Activated CD8-positive, alpha-beta memory T cell treated with anti-CD3 and anti-CD28 coated beads for 36 hours (primary cell): ENCODE measurements around the gene RASL12. TPM values are rescaled to one million over a fixed set of nuclear protein-coding genes. Genes with fewer than 3 reads are reported as not detected.
"Not testable (repeated sequence)": the region's sequence is repeated elsewhere in the genome, so short reads cannot be mapped to it uniquely, and the experiment has no call there.

Experiments
- CTCF ChIA-PET: fragments of 350-600 bp; sonication (Branson Sonifier 250); formaldehyde crosslinking; loops from one replicate; lab custom pipeline; 2021; ENCODE audit warnings: antibody characterized with exemption; lab: Charles Lee
- POLR2A ChIA-PET: fragments of 350-600 bp; sonication (Branson Sonifier 250); formaldehyde crosslinking; loops from one replicate; lab custom pipeline; 2021; ENCODE audit warnings: antibody characterized with exemption; lab: Charles Lee
- total RNA-seq, 2 experiments: library from RNA; stranded (reverse); gene quantifications; one replicate each; pipeline ENCODE4 v1.2.3, GENCODE V29; 2021

Gene RASL12
- total RNA-seq, 2 experiments from 2014 or later: not detected

DNA sequence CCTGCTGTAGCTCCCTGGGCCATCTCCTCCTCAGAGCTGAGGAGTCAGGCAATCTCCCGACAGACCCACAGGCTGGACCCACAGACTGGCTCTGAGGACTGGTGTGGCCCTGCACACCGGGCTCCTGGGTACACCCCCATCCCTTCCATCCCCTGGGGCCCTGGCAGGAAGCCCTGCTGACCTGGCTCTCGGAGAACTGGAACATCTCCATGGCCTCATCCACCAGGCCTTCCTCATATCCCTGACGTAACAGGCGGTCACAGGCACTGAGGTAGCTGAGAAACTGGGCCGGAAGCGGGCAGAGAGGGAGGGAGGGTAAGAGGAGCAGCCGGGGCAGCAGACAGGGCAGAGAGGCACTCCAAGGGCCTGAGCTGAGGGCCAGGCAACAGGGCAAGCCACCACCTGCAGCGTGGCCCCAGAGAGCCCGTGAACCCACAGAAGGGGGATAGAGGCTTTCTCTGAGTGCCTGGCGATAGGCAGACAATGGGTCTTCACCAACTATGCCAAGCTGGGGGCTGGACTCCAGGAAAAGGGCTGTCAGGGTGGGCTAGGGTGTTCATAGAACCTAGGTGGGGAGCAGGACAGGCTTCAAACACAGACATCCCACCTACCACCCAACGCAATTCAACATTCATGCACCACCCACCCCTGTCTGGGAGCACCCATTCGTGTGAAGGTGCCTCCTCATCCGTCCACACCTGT lies 26.7 kb upstream of the RASL12 start:
- POLR2A ChIA-PET: no interaction called here

DNA sequence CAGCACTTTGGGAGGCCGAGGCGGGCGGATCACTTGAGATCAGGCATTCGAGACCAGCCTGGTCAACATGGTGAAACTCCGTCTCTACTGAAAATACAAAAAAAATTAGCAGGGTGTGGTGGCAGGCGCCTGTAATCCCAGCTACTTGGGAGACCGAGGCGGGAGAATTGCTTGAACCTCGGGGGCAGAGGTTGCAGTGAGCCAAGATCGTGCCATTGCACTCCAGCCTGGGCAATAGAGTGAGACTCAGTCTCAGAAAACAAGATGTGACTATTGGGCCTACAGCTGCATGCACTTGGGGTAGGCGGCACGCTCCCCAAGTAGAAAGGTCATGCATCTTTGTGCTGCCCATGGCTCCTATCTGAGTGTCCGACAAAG lies 26.0 kb upstream of the RASL12 start:
- POLR2A ChIA-PET, CTCF ChIA-PET: not testable (repeated sequence)

More for the DNA sequence above, 26.7 kb upstream of the RASL12 start:
- CTCF ChIA-PET: no interaction called here

DNA sequence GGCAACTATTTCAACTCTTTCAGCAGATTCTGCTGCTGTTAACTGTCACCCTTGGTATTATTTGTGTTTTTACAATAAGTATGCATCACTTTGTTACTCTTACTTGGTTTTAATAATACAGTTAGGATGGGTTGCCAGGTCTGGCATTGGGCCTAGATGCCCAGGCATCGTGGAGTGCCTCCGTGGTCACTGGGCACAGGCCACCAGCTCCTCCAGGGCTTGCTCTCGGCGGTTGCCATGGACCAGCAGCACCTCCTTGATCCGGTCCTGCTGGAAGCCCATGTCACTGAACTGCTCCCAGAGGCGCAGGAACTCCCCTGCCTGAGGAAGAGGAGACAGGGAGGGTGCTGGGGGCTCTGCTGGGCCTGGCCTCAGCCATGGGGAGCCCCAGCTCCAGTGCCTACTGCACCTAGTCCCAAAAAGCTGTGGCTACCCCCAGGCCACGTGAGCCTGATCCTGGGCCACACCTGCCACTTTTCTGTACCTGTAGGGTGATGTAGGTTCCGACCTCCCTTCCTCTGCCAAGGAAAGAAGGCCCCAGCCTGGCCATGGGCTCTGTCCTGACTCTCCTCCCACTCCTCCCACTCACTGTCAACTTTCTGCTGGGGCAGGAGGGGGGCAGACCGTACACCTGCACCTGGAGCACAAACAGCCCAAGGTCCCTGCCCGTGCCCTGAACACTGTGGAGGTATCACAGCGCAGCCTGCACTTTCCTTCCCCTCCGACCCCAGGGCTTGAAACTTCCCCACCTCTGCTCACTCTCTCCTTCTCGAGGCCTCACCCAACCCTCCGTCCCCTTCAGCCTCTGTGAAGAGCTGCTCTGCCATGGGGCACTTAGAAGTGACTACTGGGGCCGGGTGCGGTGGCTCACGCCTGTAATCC lies 25.4 kb upstream of the RASL12 start:
- CTCF ChIA-PET: no interaction called here
- POLR2A ChIA-PET: no interaction called here

DNA sequence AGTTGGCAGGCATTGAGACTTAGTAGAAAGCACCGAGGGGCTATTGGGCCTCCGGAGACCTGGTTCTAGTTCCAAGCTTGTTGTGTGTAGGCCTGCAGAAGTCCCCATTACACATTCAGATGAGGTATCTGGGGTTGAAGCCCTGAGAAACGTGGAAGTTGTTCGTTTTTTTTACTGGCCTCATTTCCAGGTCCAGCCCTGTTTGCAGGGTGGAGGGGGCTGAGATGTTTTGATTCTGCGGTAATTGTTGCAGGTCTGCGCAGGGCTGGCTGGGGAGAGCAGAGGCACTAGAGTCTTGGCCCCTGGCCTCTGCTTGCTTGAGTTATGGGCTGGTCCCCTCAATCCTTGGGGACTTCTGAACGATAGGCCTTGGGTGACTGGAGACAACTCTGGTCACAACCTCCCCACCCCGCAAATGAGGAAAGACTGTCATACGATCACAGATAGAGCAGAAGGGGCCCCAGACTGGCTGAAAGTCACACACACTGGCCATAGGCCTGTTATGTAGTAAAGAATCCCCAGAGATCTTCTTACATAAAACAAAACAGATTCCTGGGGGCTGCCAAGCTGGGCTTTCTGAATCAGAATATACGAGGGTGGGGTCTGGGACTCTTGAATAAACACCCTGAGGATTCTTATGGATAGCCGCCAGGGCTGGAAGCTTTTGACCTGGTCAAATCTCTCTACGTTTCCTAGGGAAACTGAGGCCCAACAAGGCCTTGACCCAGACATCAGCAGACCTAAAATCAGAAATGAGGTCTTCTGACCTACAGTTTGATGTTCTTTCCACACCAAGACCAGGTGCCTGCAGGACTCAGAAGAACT lies 24.4 kb upstream of the RASL12 start:
- ChIA-PET CTCF (no interaction called here), POLR2A (no interaction called here)

- POLR2A ChIA-PET: no interaction called here
- CTCF ChIA-PET: no interaction called here
Observed at GRCh38 chr15:65089206-65089824, 21.5 kb upstream of the RASL12 start.

- ChIA-PET CTCF (no interaction called here), POLR2A (no interaction called here)
Observed at GRCh38 chr15:65088643-65089021, 20.8 kb upstream of the RASL12 start.

DNA sequence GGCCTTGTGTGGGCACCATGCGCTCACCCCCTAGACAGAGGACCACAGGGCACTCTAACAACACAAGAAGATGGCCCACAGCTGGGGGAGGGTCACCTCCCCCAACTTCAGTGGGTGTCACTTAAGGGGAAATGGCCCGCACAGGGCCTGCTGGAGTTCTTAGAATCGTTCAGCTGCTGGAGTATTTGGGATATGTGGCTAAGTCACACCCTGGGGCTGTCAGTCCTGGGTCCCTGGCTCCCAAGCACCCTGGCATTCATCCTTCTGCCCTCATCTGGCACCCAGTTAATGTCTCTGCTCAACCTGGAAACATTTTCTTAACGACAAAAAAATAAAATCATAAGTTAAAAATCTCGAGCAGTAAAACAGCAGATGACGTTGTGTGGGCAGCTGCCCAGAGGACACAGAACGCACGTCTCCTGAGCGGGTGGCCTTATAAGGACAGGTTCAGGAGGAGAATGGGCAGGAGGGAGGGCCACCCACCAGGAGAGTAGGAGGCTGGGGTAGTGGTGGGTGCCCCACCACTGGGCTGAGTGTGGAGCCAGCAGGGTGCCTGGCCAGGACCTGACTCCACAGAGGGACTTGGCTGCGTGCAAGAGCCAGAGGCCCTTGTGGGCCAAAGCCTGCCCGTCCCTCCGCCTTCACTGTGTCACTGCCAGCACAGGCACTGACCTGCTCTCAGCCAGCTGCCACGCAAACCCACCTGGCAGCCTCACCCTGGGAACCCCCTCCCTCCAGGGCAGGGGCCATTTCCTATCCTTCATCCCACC lies 20.3 kb upstream of the RASL12 start:
- POLR2A ChIA-PET: no interaction called here
- CTCF ChIA-PET: interaction anchor here (1.3 kb wide), 1 partner anchor 33 kb away, joined by 3 read pairs; no protein-coding TSS in a partner anchor

GRCh38 chr15:65087411-65087810 lies 19.6 kb upstream of the RASL12 start:
- POLR2A ChIA-PET: no interaction called here
- CTCF ChIA-PET: interaction anchor here (0.8 to 1.3 kb wide), 2 partner anchors 11 to 32 kb away, joined by 3 to 6 read pairs; no protein-coding TSS in a partner anchor

DNA sequence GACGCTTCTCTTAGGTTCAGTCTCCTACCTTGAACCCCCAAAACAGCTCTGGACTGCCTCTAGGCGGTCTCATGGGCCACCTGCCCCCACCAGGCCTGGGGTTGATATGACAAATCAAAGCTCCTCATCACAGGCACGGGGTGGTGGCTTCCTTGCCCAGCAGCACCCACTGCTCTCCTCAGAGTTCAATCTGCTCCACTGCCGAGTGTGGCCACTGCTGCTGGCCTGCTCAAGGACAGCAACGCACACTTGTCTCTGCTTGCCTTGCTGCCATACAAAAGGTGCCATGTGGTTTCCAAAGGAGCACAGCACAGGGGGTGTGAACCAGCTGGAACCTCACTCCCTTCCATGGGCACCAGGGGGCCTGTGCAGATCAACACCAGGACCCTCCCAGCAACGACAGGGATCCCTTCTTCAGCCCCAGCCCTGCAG lies 18.9 kb upstream of the RASL12 start:
- ChIA-PET POLR2A (no interaction called here), CTCF (interaction anchor here (0.8 to 1.3 kb wide), 2 partner anchors 11 to 32 kb away, joined by 3 to 6 read pairs; no protein-coding TSS in a partner anchor)

- CTCF ChIA-PET: no interaction called here
- POLR2A ChIA-PET: no interaction called here
Observed at GRCh38 chr15:65085990-65086679, 18.3 kb upstream of the RASL12 start.

GRCh38 chr15:65085207-65085753 lies 17.5 kb upstream of the RASL12 start:
- ChIA-PET CTCF (interaction anchor here (1.2 kb wide), 1 partner anchor 51 kb away, joined by 4 read pairs; no protein-coding TSS in a partner anchor), POLR2A (interaction anchor here (0.6 kb wide), 1 partner anchor 420 kb away, joined by 11 read pairs; no protein-coding TSS in a partner anchor)

GRCh38 chr15:65084500-65085206 lies 16.9 kb upstream of the RASL12 start:
- CTCF ChIA-PET: interaction anchor here (1.2 kb wide), 1 partner anchor 51 kb away, joined by 4 read pairs; no protein-coding TSS in a partner anchor
- POLR2A ChIA-PET: interaction anchor here (0.6 kb wide), 1 partner anchor 420 kb away, joined by 11 read pairs; no protein-coding TSS in a partner anchor

DNA sequence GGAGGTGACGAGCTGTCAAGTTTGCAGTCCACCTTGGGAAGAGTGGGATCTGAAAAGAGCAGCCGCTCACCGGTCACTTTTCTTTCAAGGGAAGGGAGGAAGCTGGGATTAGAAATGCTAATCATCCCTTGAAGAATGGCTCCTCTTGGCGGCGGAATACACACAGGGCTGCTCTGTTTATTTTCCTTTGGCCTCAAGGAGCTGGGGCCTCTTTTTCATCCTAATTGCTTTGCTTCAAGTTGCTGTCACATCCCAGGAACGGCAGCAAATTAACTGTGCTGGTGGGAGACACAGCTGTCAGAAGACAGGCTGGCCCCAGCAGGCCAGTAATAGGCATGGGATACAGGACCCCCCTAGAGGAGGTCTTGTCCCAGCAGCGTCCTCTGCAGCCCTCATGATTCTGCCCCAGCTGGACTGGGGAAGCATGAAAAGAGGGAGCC lies 15.5 kb upstream of the RASL12 start:
- ChIA-PET CTCF (interaction anchor here (1.1 kb wide), 1 partner anchor 183 kb away, joined by 3 read pairs; no protein-coding TSS in a partner anchor), POLR2A (interaction anchor here (0.6 kb wide), 1 partner anchor 71 kb away, joined by 4 read pairs; no protein-coding TSS in a partner anchor)

- POLR2A ChIA-PET: no interaction called here
- CTCF ChIA-PET: interaction anchor here (1.1 kb wide), 1 partner anchor 184 kb away, joined by 3 read pairs; no protein-coding TSS in a partner anchor
Observed at GRCh38 chr15:65082303-65082953, 14.6 kb upstream of the RASL12 start.

GRCh38 chr15:65081758-65082157 lies 14.0 kb upstream of the RASL12 start:
- ChIA-PET POLR2A (no interaction called here), CTCF (no interaction called here)

DNA sequence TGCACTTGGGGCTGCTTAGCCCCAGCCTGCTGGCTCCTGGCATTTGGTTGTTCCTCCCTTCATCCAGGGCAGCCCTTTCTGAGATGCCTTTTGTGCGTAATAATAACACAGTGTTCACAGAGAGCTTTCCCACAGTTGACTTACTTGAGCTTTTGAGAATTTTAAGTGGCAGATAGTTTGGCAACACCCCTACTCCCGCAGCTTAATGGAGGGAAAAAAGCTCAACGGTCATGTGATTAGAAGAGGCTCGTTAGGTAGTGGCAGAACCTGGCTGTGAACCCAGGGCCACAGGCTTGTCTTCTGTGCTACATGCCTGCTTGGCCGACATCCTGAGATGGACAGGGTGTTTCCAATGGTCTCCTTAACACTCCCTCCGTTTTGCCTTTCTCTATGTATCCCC lies 13.5 kb upstream of the RASL12 start:
- ChIA-PET POLR2A (no interaction called here), CTCF (no interaction called here)
